ENCODE results near the gene NR3C2. TPM values are rescaled to one million over a fixed set of nuclear protein-coding genes. Genes with fewer than 3 reads are reported as not detected.

Gene NR3C2
- total and polyA plus RNA-seq, 5 experiments from 2014 or later = 6.8 to 53.5 (median 9.4) TPM

- peaks cover 0 to 5% (median 0%) of the 10 kb centered on the region in 3 donors for H3K36me3 Mint-ChIP-seq
- peak overlapping the region in 3 of 10 donors; percentile 1 to 63 (median 3) for H3K27ac Mint-ChIP-seq
These were observed 82.4 kb downstream of the NR3C2 start for GRCh38 chr4:148359769-148360168.

GRCh38 chr4:148355442-148356123 lies 86.6 kb downstream of the NR3C2 start:
- peaks cover 21 to 53% (median 46%) of the 10 kb centered on the region in 4 donors for H3K4me1 Mint-ChIP-seq
- POLR2A ChIA-PET = no interaction called here
- DNase-seq (no peak), ATAC-seq (no peak)
- H3K4me3 Mint-ChIP-seq = peak overlapping the region in 6 of 10 donors; percentile 10 to 54 (median 32)
- H3K27ac Mint-ChIP-seq = peak overlapping the region in 7 of 10 donors; percentile 1 to 76 (median 43)
- H3K27me3 Mint-ChIP-seq = no peaks in the 10 kb centered on the region
- H3K36me3 Mint-ChIP-seq = peaks cover 0 to 4% (median 3%) of the 10 kb centered on the region in 3 donors
- H3K9me3 Mint-ChIP-seq = no peaks in the 10 kb centered on the region

More at GRCh38 chr4:148359769-148360168, 82.4 kb downstream of the NR3C2 start:
- H3K4me3 Mint-ChIP-seq = peak overlapping the region in 4 of 10 donors; percentile 4 to 25 (median 16)
- POLR2A ChIA-PET = no interaction called here
- ATAC-seq = no peak
- H3K4me1 Mint-ChIP-seq = peaks cover 24 to 69% (median 60%) of the 10 kb centered on the region in 4 donors
- DNase-seq = no peak
- H3K27me3 Mint-ChIP-seq = no peaks in the 10 kb centered on the region
- peaks cover 0 to 3% (median 0%) of the 10 kb centered on the region in 9 donors for H3K9me3 Mint-ChIP-seq

- Mint-ChIP-seq H3K4me1 (peaks cover 23 to 59% (median 48%) of the 10 kb centered on the region in 4 donors), H3K27ac (no peak overlapping the region), H3K9me3 (no peaks in the 10 kb centered on the region), H3K36me3 (peaks cover 0 to 4% (median 3%) of the 10 kb centered on the region in 3 donors), H3K27me3 (no peaks in the 10 kb centered on the region), H3K4me3 (no peak overlapping the region)
- no peak for ATAC-seq
- DNase-seq = no peak
- POLR2A ChIA-PET = no interaction called here
These were observed 88.0 kb downstream of the NR3C2 start for GRCh38 chr4:148354186-148354585.

GRCh38 chr4:148353571-148353970 lies 88.6 kb downstream of the NR3C2 start:
- peaks cover 0 to 4% (median 3%) of the 10 kb centered on the region in 3 donors for H3K36me3 Mint-ChIP-seq
- no peaks in the 10 kb centered on the region for H3K27me3 Mint-ChIP-seq
- H3K4me3 Mint-ChIP-seq = no peak overlapping the region
- POLR2A ChIA-PET = no interaction called here
- ATAC-seq (no peak), DNase-seq (no peak)
- H3K9me3 Mint-ChIP-seq = no peaks in the 10 kb centered on the region
- peaks cover 24 to 59% (median 49%) of the 10 kb centered on the region in 4 donors for H3K4me1 Mint-ChIP-seq
- H3K27ac Mint-ChIP-seq = no peak overlapping the region

- no peaks in the 10 kb centered on the region for H3K9me3 Mint-ChIP-seq
- DNase-seq (no peak), ATAC-seq (no peak)
- no peak overlapping the region for H3K4me3 Mint-ChIP-seq
- POLR2A ChIA-PET = no interaction called here
- H3K27ac Mint-ChIP-seq = peak overlapping the region in 3 of 10 donors; percentile 17 to 38 (median 20)
- no peaks in the 10 kb centered on the region for H3K27me3 Mint-ChIP-seq
- H3K36me3 Mint-ChIP-seq = peaks cover 0 to 9% (median 7%) of the 10 kb centered on the region in 3 donors
- H3K4me1 Mint-ChIP-seq = peaks cover 31 to 60% (median 41%) of the 10 kb centered on the region in 4 donors
These were observed 93.1 kb downstream of the NR3C2 start for GRCh38 chr4:148349153-148349552.

- peaks cover 29 to 66% (median 40%) of the 10 kb centered on the region in 4 donors for H3K4me1 Mint-ChIP-seq
- H3K36me3 Mint-ChIP-seq = peaks cover 0 to 8% (median 5%) of the 10 kb centered on the region in 3 donors
- DNase-seq (no peak), ATAC-seq (no peak)
- peaks cover 0 to 4% (median 0%) of the 10 kb centered on the region in 9 donors for H3K9me3 Mint-ChIP-seq
- no peaks in the 10 kb centered on the region for H3K27me3 Mint-ChIP-seq
- POLR2A ChIA-PET = no interaction called here
- peak overlapping the region in 1 of 10 donors; percentile 18 for H3K4me3 Mint-ChIP-seq
- peak overlapping the region in 4 of 10 donors; percentile 4 to 58 (median 20) for H3K27ac Mint-ChIP-seq
These were observed 95.6 kb downstream of the NR3C2 start for GRCh38 chr4:148346657-148347056.

- peaks cover 24 to 58% (median 37%) of the 10 kb centered on the region in 4 donors for H3K4me1 Mint-ChIP-seq
These were observed 96.7 kb downstream of the NR3C2 start for GRCh38 chr4:148345509-148345908.

GRCh38 chr4:148344941-148345340 lies 97.3 kb downstream of the NR3C2 start:
- H3K4me1 Mint-ChIP-seq = peaks cover 18 to 54% (median 35%) of the 10 kb centered on the region in 4 donors
- H3K27ac Mint-ChIP-seq = no peak overlapping the region

More at GRCh38 chr4:148345509-148345908, 96.7 kb downstream of the NR3C2 start:
- Mint-ChIP-seq H3K4me3 (no peak overlapping the region), H3K27me3 (no peaks in the 10 kb centered on the region), H3K9me3 (peaks cover 0 to 16% (median 7%) of the 10 kb centered on the region in 9 donors), H3K36me3 (peaks cover 5 to 15% (median 8%) of the 10 kb centered on the region in 3 donors), H3K27ac (peak overlapping the region in 1 of 10 donors; percentile 12)
- POLR2A ChIA-PET = no interaction called here
- ATAC-seq (no peak), DNase-seq (no peak)

GRCh38 chr4:148344352-148344751 lies 97.9 kb downstream of the NR3C2 start:
- peaks cover 14 to 49% (median 31%) of the 10 kb centered on the region in 4 donors for H3K4me1 Mint-ChIP-seq
- no peak overlapping the region for H3K4me3 Mint-ChIP-seq
- no peak for DNase-seq
- peaks cover 0 to 27% (median 15%) of the 10 kb centered on the region in 9 donors for H3K9me3 Mint-ChIP-seq
- H3K27ac Mint-ChIP-seq = no peak overlapping the region
- POLR2A ChIA-PET = no interaction called here
- no peaks in the 10 kb centered on the region for H3K27me3 Mint-ChIP-seq
- ATAC-seq = no peak
- peaks cover 5 to 21% (median 16%) of the 10 kb centered on the region in 3 donors for H3K36me3 Mint-ChIP-seq

More at GRCh38 chr4:148344941-148345340, 97.3 kb downstream of the NR3C2 start:
- ATAC-seq (no peak), DNase-seq (no peak)
- Mint-ChIP-seq H3K36me3 (peaks cover 5 to 20% (median 14%) of the 10 kb centered on the region in 3 donors), H3K4me3 (no peak overlapping the region), H3K9me3 (peaks cover 0 to 21% (median 11%) of the 10 kb centered on the region in 9 donors), H3K27me3 (no peaks in the 10 kb centered on the region)
- POLR2A ChIA-PET = no interaction called here

GRCh38 chr4:148341980-148342800 lies 100.0 kb downstream of the NR3C2 start:
- POLR2A ChIA-PET = interaction anchor here (1.0 kb wide), 1 partner anchor 23 kb away, joined by 5 read pairs; no protein-coding TSS in a partner anchor
- Mint-ChIP-seq H3K4me3 (peak overlapping the region in 1 of 10 donors; percentile 4), H3K27ac (no peak overlapping the region)

GRCh38 chr4:148335133-148335532 lies 107.1 kb downstream of the NR3C2 start:
- POLR2A ChIA-PET = no interaction called here
- ATAC-seq = no peak
- H3K9me3 Mint-ChIP-seq = peaks cover 0 to 12% (median 7%) of the 10 kb centered on the region in 9 donors
- peaks cover 7 to 22% (median 7%) of the 10 kb centered on the region in 3 donors for H3K36me3 Mint-ChIP-seq
- peaks cover 21 to 28% (median 26%) of the 10 kb centered on the region in 4 donors for H3K4me1 Mint-ChIP-seq
- no peak for DNase-seq
- H3K27ac Mint-ChIP-seq = peak overlapping the region in 1 of 10 donors; percentile 29
- H3K4me3 Mint-ChIP-seq = no peak overlapping the region
- H3K27me3 Mint-ChIP-seq = no peaks in the 10 kb centered on the region

More at GRCh38 chr4:148341980-148342800, 100.0 kb downstream of the NR3C2 start:
- Mint-ChIP-seq H3K27me3 (no peaks in the 10 kb centered on the region), H3K4me1 (peaks cover 14 to 31% (median 18%) of the 10 kb centered on the region in 4 donors), H3K9me3 (peaks cover 0 to 31% (median 15%) of the 10 kb centered on the region in 9 donors), H3K36me3 (peaks cover 5 to 19% (median 16%) of the 10 kb centered on the region in 3 donors)
- ATAC-seq = no peak
- DNase-seq = no peak

- Mint-ChIP-seq H3K36me3 (peaks cover 4 to 17% (median 7%) of the 10 kb centered on the region in 3 donors), H3K27ac (no peak overlapping the region), H3K9me3 (no peaks in the 10 kb centered on the region), H3K4me1 (peaks cover 18 to 39% (median 32%) of the 10 kb centered on the region in 4 donors), H3K27me3 (no peaks in the 10 kb centered on the region), H3K4me3 (no peak overlapping the region)
- ATAC-seq (no peak), DNase-seq (no peak)
- POLR2A ChIA-PET = no interaction called here
These were observed 108.9 kb downstream of the NR3C2 start for GRCh38 chr4:148333265-148333664.
